ENCODE measurements around the gene PSMB7. TPM values are rescaled to one million over a fixed set of nuclear protein-coding genes. Genes with fewer than 3 reads are reported as not detected.

The PSMB7 gene
- total RNA-seq, 1 donor from 2014 or later = 133 TPM

GRCh38 chr9:124320062-124320973, 94.9 kb downstream of the PSMB7 start:
- peak; percentile 87 for DNase-seq (ENCODE audit: low spot score)
- intact Hi-C loops (cut with DNase I) = loop anchor here (2.0 kb wide), 1 partner anchor 194 kb away; no protein-coding TSS in a partner anchor

- no peak for DNase-seq (ENCODE audit: low spot score)
- intact Hi-C loops (cut with DNase I) = no loop called here
These were observed 99.4 kb downstream of the PSMB7 start for GRCh38 chr9:124315882-124316281.

- intact Hi-C loops (cut with DNase I) = no loop called here
- DNase-seq (ENCODE audit: low spot score) = no peak
These were observed 101.3 kb downstream of the PSMB7 start for GRCh38 chr9:124313940-124314339.

- no peak for DNase-seq (ENCODE audit: low spot score)
- intact Hi-C loops (cut with DNase I) = no loop called here
These were observed 102.7 kb downstream of the PSMB7 start for GRCh38 chr9:124312290-124313265.

GRCh38 chr9:124311283-124311682, 104.0 kb downstream of the PSMB7 start:
- DNase-seq (ENCODE audit: low spot score) = no peak
- intact Hi-C loops (cut with DNase I) = no loop called here

- intact Hi-C loops (cut with DNase I) = no loop called here
- no peak for DNase-seq (ENCODE audit: low spot score)
These were observed 105.6 kb downstream of the PSMB7 start for GRCh38 chr9:124309667-124310084.

- intact Hi-C loops (cut with DNase I) = no loop called here
These were observed 106.4 kb downstream of the PSMB7 start for GRCh38 chr9:124308606-124309491.

GRCh38 chr9:124307379-124308030, 107.7 kb downstream of the PSMB7 start:
- DNase-seq (ENCODE audit: low spot score) = no peak
- intact Hi-C loops (cut with DNase I) = no loop called here

More at GRCh38 chr9:124308606-124309491, 106.4 kb downstream of the PSMB7 start:
- no peak for DNase-seq (ENCODE audit: low spot score)

GRCh38 chr9:124306098-124306735, 109.0 kb downstream of the PSMB7 start:
- DNase-seq (ENCODE audit: low spot score) = no peak
- intact Hi-C loops (cut with DNase I) = no loop called here

- no peak for DNase-seq (ENCODE audit: low spot score)
- intact Hi-C loops (cut with DNase I) = no loop called here
These were observed 111.0 kb downstream of the PSMB7 start for GRCh38 chr9:124304285-124304684.

GRCh38 chr9:124303762-124304161, 111.5 kb downstream of the PSMB7 start:
- DNase-seq (ENCODE audit: low spot score) = no peak
- intact Hi-C loops (cut with DNase I) = no loop called here

Other genes starting within 250 kb of the PSMB7 start
- gene NEK6, start 157.5 kb downstream of the PSMB7 start, total RNA-seq = 11.6 TPM
- gene ADGRD2, start 35.0 kb upstream of the PSMB7 start, total RNA-seq = not detected
- gene NR5A1, start 92.0 kb upstream of the PSMB7 start, total RNA-seq = not detected

Measured in cardiac septum (tissue), 1 donor.